NCI-H1930 (cell line): Measurements from ENCODE around the gene ITGA2B.
"Not testable (repeated sequence)": the region's sequence is repeated elsewhere in the genome, so short reads cannot be mapped to it uniquely, and the experiment has no call there.

Experiments used
- DNase-seq, 2 experiments: peaks; one replicate each; lab custom pipeline; 2025; lab: John Stamatoyannopoulos, UW

Gene ITGA2B

GRCh38 chr17:44330263-44330662 is 59.2 kb downstream of the ITGA2B start:
- not testable (repeated sequence) for DNase-seq

- not testable (repeated sequence) for DNase-seq
These were observed 59.9 kb downstream of the ITGA2B start for GRCh38 chr17:44329516-44329915.

GRCh38 chr17:44327715-44328449 is 61.6 kb downstream of the ITGA2B start:
- no peak for DNase-seq

DNA sequence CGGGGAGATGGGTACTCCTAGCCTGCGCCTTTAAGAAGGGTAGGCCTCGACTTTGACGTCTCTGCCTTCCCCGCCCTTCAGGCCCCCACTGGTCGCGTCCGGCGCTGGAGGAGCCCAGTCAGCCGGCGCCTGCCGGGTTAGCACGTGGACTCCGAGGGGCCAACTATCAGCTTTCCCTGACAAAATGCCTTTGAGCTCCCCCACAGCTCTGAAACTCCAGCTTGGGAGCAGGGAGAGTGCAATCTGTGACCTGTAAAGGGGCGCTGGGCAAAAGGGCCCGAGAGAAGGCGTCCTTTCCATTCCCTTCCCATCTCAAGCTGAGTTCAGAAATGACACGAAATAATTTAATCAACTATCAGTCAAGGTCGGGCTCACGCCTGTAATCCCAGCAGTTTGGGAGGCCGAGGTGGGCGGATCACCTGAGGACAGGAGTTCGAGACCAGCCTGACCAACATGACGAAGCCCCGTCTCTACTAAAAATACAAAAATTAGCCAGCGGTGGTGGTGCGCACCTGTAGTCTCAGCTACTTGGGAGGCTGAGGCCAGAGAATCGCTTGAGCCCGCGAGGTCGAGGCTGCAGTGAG is 62.5 kb downstream of the ITGA2B start:
- DNase-seq = peak; percentile 89 to 93

- DNase-seq = peak; percentile 80 to 96
These were observed 64.7 kb downstream of the ITGA2B start, which contains the start of gene SLC25A39 for GRCh38 chr17:44324571-44325275. Gene SLC25A39, minus strand, starts transcription at chr17:44324823. Its CDS starts 1,261 bp downstream, at chr17:44323562.

DNA sequence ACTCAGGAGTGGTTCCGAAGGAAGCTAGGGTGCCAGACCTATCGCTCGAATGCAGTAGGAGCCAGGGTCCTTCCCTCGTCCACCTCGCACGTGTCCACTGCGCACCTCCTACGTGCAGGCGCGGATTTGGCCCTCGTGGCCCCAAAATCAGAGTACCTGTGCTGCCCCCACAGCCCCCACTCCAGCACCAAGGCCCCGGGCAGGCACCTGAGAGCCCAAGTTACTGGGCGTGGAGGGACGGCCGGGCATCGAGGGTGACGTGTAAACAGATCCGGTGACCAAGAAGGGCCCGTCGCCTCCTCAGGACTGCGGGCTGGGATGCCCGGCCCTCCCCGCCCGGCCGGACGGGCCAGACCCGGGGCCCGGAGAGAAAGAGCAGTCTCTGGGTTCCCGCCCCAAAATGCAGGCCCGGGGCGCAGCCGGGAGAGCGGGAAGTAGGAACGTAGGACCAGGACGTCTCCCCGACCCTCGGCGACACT is 65.3 kb downstream of the ITGA2B start:
- DNase-seq = peak in 1 of 2 experiments; percentile 26

GRCh38 chr17:44323359-44324091 is 65.9 kb downstream of the ITGA2B start:
- DNase-seq = no peak

- DNase-seq = no peak
These were observed 67.1 kb downstream of the ITGA2B start for GRCh38 chr17:44322236-44322895.
